Uterus (tissue), 4 donors: Measurements from ENCODE around the gene NRAS. TPM values are rescaled to one million over a fixed set of nuclear protein-coding genes. Genes with fewer than 3 reads are reported as not detected.

ENCODE experiments used
- DNase-seq, 2 donors: peaks; one replicate each; pipeline ENCODE4 v3.0.0-alpha.2; 2019 to 2020
- H3K27ac ChIP-seq, 2 donors: fragments of 200-600 bp; sonication (generic); 1 replicate in 1 of 2; 2 replicates in 1 of 2; pipeline ENCODE4 v1.5.1; 2016 to 2018
- H3K27me3 ChIP-seq, 2 donors: fragments of 200-600 bp; sonication (generic); one replicate each; pipeline ENCODE4 v1.5.1; 2018 to 2019; ENCODE audit warnings: control low read depth in 1 of 2
- H3K36me3 ChIP-seq, 2 donors: fragments of 200-600 bp; sonication (generic); one replicate each; pipeline ENCODE4 v1.5.1; 2019; ENCODE audit warnings: control low read depth in 1 of 2
- H3K4me1 ChIP-seq, 2 donors: fragments of 200-600 bp; sonication (generic); one replicate each; pipeline ENCODE4 v1.5.1; 2018 to 2019; ENCODE audit warnings: control low read depth in 1 of 2
- H3K4me3 ChIP-seq, 2 donors: fragments of 200-600 bp; sonication (generic); 1 replicate in 1 of 2; 2 replicates in 1 of 2; pipeline ENCODE4 v1.5.1; 2018 to 2019; ENCODE audit warnings: mild to moderate bottlenecking in 1 of 2
- H3K9me3 ChIP-seq, 2 donors: fragments of 200-600 bp; sonication (generic); one replicate each; pipeline ENCODE4 v1.5.1; 2019; ENCODE audit warnings: control low read depth in 1 of 2
- CTCF ChIP-seq, 4 experiments: fragments of 200-600 bp in 2 of 4; fragments of 450-650 bp in 2 of 4; sonication (generic) in 2 of 4; IDR thresholded peaks; one replicate each; pipeline ENCODE4 v1.5.1; 2016 to 2019; ENCODE audit warnings: antibody characterized with exemption in 4 of 4, mild to moderate bottlenecking in 2 of 4, moderate library complexity in 1 of 4
- POLR2A ChIP-seq, 2 donors: fragments of 450-650 bp; IDR thresholded peaks; one replicate each; pipeline ENCODE4 v1.6.1; 2016; ENCODE audit warnings: antibody characterized with exemption in 2 of 2, mild to moderate bottlenecking in 1 of 2, moderate library complexity in 1 of 2
- intact Hi-C: fragments of 100-400 bp; cut with DNase I; formaldehyde crosslinking; loops from one replicate; pipeline ENCODE4 v1.15.1; 2023; ENCODE audit warnings: low total_unique reads
- total RNA-seq, 4 donors: library from RNA; depleted of rRNA in 3 of 4; stranded (reverse); fragments of >200 nt in 3 of 4; gene quantifications; one replicate each; pipeline versions ENCODE4 v1.1.0 to v1.2.4, GENCODE V29; 2014 to 2023
- donor health status: DM: yes; HTN: yes; CAD: no.

NRAS gene
- total RNA-seq, 4 donors from 2014 or later, result 7.7 to 57.9 (median 20.4) TPM

GRCh38 chr1:114703242-114703641 lies 13.3 kb downstream of the NRAS start:
- intact Hi-C loops, result no loop called here
- no peaks in the 10 kb centered on the region for H3K9me3 ChIP-seq
- no peak for DNase-seq
- TF ChIP-seq POLR2A (IDR thresholded peaks at IDR 0.05) (no peak), CTCF (IDR thresholded peaks at IDR 0.05) (no peak)
- H3K27me3 ChIP-seq, result no peaks in the 10 kb centered on the region
- H3K36me3 ChIP-seq, result no peaks in the 10 kb centered on the region
- no peak overlapping the region for H3K27ac ChIP-seq
- no peaks in the 10 kb centered on the region for H3K4me1 ChIP-seq
- H3K4me3 ChIP-seq, result no peak overlapping the region

GRCh38 chr1:114702737-114703136 lies 13.8 kb downstream of the NRAS start:
- H3K36me3 ChIP-seq, result no peaks in the 10 kb centered on the region
- H3K4me1 ChIP-seq, result no peaks in the 10 kb centered on the region
- H3K9me3 ChIP-seq, result no peaks in the 10 kb centered on the region
- DNase-seq, result no peak
- intact Hi-C loops, result no loop called here
- H3K27me3 ChIP-seq, result no peaks in the 10 kb centered on the region
- H3K4me3 ChIP-seq, result no peak overlapping the region
- no peak for TF ChIP-seq CTCF (IDR thresholded peaks at IDR 0.05)
- TF ChIP-seq POLR2A (IDR thresholded peaks at IDR 0.05), result no peak
- no peak overlapping the region for H3K27ac ChIP-seq

- Histone ChIP-seq H3K36me3 (no peaks in the 10 kb centered on the region), H3K9me3 (no peaks in the 10 kb centered on the region), H3K4me1 (no peaks in the 10 kb centered on the region), H3K27ac (no peak overlapping the region), H3K27me3 (no peaks in the 10 kb centered on the region), H3K4me3 (no peak overlapping the region)
- intact Hi-C loops, result no loop called here
- TF ChIP-seq POLR2A (IDR thresholded peaks at IDR 0.05) (no peak), CTCF (IDR thresholded peaks at IDR 0.05) (no peak)
- no peak for DNase-seq
Measured at GRCh38 chr1:114701931-114702330, 14.6 kb downstream of the NRAS start.

GRCh38 chr1:114700036-114700600 lies 16.5 kb downstream of the NRAS start:
- Histone ChIP-seq H3K36me3 (no peaks in the 10 kb centered on the region), H3K4me1 (no peaks in the 10 kb centered on the region), H3K4me3 (no peak overlapping the region), H3K9me3 (no peaks in the 10 kb centered on the region), H3K27me3 (no peaks in the 10 kb centered on the region), H3K27ac (no peak overlapping the region)
- intact Hi-C loops, result no loop called here
- TF ChIP-seq CTCF (IDR thresholded peaks at IDR 0.05) (no peak), POLR2A (IDR thresholded peaks at IDR 0.05) (no peak)
- no peak for DNase-seq

- no peak for DNase-seq
- intact Hi-C loops, result no loop called here
Measured at GRCh38 chr1:114696810-114697209, 19.8 kb downstream of the NRAS start.

More at GRCh38 chr1:114696810-114697209, 19.8 kb downstream of the NRAS start:
- H3K27ac ChIP-seq, result no peak overlapping the region
- TF ChIP-seq POLR2A (IDR thresholded peaks at IDR 0.05) (no peak), CTCF (IDR thresholded peaks at IDR 0.05) (no peak)
- H3K9me3 ChIP-seq, result no peaks in the 10 kb centered on the region
- H3K4me1 ChIP-seq, result no peaks in the 10 kb centered on the region
- H3K27me3 ChIP-seq, result no peaks in the 10 kb centered on the region
- H3K4me3 ChIP-seq, result no peak overlapping the region
- H3K36me3 ChIP-seq, result no peaks in the 10 kb centered on the region
